Measurements from ENCODE around the gene HIC1.

GRCh38 chr17:2071455-2072281, 16.8 kb downstream of the HIC1 start:
- TF ChIP-seq POLR2A (IDR thresholded peaks at IDR 0.05) (no peak), EP300 (IDR thresholded peaks at IDR 0.05) (no peak), POLR2AphosphoS5 (IDR thresholded peaks at IDR 0.05) (peak; percentile 35 to 50 (median 41))
- TF ChIP-seq, protein P1, sequence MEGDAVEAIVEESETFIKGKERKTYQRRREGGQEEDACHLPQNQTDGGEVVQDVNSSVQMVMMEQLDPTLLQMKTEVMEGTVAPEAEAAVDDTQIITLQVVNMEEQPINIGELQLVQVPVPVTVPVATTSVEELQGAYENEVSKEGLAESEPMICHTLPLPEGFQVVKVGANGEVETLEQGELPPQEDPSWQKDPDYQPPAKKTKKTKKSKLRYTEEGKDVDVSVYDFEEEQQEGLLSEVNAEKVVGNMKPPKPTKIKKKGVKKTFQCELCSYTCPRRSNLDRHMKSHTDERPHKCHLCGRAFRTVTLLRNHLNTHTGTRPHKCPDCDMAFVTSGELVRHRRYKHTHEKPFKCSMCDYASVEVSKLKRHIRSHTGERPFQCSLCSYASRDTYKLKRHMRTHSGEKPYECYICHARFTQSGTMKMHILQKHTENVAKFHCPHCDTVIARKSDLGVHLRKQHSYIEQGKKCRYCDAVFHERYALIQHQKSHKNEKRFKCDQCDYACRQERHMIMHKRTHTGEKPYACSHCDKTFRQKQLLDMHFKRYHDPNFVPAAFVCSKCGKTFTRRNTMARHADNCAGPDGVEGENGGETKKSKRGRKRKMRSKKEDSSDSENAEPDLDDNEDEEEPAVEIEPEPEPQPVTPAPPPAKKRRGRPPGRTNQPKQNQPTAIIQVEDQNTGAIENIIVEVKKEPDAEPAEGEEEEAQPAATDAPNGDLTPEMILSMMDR (IDR thresholded peaks at IDR 0.05): no peak

All from stomach (tissue), 4 donors.